ENCODE results near the gene PIAS4.
A peak's percentile ranks its signal among the peaks of the same experiment; 100 is the strongest.

GRCh38 chr19:4053423-4054324 lies 46.1 kb downstream of the PIAS4 start:
- no peak for TF ChIP-seq CTCF (CRISPR knock-in tag; IDR thresholded peaks at IDR 0.05)
- no peak for TF ChIP-seq BRF2 (CRISPR knock-in tag; IDR thresholded peaks at IDR 0.05)
- TF ChIP-seq ZNF317 (CRISPR knock-in tag; IDR thresholded peaks at IDR 0.05) = no peak
- TF ChIP-seq ZBTB26 (CRISPR knock-in tag; IDR thresholded peaks at IDR 0.05; ENCODE audit: borderline replicate concordance) = no peak
- TF ChIP-seq ZNF274 (CRISPR knock-in tag; IDR thresholded peaks at IDR 0.05) = no peak
- no peak for TF ChIP-seq ZNF567 (CRISPR knock-in tag; IDR thresholded peaks at IDR 0.05; ENCODE audit: borderline replicate concordance)
- no peak for TF ChIP-seq RAD21 (CRISPR knock-in tag; IDR thresholded peaks at IDR 0.05)
- TF ChIP-seq ZNF318 (CRISPR knock-in tag; IDR thresholded peaks at IDR 0.05) = no peak
- no peak for TF ChIP-seq RCOR2 (CRISPR knock-in tag; IDR thresholded peaks at IDR 0.05)
- no peak for TF ChIP-seq PCBP2 (optimal IDR thresholded peaks at IDR 0.05; ENCODE audit: low read depth, low read length, poor library complexity, severe bottlenecking)
- TF ChIP-seq KLF13 (CRISPR knock-in tag; IDR thresholded peaks at IDR 0.05) = no peak
- no peak for TF ChIP-seq NR3C1 (CRISPR knock-in tag; IDR thresholded peaks at IDR 0.05)
- peak in 1 of 2 experiments; percentile 45; a peak in 2 of 4 replicates for TF ChIP-seq POLR2A (IDR thresholded peaks at IDR 0.05; ENCODE audit: insufficient read depth in 1 of 2, low read depth in 2 of 2, low read length in 2 of 2)
- no peak for TF ChIP-seq EZH2 (conservative IDR thresholded peaks at IDR 0.05; ENCODE audit: low read depth, low read length)

All from HepG2 (cell line).